Activated T-cell treated with anti-CD3 and anti-CD28 coated beads for 1 hour (primary cell): ENCODE measurements around the gene UNC79.

Experiments used
- DNase-seq: peaks from one replicate; pipeline ENCODE4 v3.0.0-alpha.2; 2020; ENCODE audit warnings: low read depth

The UNC79 gene

DNA sequence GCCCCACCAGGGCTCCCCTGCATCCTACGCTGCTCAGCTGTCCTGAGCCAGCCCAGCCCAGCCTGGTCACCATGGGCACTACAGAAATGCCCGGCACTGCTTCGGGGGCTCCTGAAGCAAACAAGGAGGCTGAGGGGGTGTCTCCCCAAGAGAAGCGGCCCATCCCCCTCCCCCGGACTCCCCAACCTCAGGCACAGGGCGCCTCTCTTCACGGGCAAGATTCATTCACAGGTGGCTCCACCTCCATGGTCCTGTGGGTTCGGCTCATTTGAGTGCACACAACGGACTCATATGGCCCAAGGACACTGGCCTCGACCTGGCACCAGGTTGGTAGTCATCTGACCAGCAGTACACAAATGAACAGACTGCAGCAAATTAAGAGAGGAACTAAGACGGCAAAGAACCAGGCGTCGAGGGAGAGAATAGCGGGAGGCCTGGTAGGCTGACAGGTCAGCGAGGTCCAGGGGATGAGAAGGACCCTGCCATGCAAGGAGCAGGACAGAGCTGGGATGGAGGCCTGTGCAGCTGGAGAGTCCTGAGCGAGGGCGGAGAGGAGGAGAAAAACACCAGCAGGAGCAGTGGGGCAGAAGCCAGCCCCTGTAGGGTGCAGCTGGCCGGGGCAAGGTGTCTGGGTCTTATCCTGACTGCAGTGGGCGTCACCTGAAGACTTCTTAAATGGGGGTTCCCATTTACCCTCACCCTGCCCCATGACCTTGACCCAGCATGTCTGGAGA lies 297.3 kb downstream of the UNC79 start:
- DNase-seq: no peak

DNA sequence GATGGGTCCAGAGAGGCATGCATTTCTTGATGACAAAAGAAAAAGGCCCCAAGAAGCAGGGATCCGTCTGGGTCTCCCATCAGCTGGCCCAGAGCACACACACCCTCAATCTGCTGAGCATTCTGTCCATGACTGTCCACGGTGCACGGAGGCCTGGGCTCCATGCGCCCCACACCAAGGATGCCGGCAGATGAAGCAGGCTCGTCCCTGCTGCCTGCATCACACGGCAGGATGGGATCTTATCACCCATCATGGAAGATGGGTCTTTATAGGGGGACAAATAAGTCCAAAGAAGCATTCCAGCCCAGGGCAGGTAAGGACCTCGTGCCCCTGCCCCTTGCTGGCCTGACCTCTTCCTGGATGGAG lies 297.9 kb downstream of the UNC79 start:
- DNase-seq: no peak

DNA sequence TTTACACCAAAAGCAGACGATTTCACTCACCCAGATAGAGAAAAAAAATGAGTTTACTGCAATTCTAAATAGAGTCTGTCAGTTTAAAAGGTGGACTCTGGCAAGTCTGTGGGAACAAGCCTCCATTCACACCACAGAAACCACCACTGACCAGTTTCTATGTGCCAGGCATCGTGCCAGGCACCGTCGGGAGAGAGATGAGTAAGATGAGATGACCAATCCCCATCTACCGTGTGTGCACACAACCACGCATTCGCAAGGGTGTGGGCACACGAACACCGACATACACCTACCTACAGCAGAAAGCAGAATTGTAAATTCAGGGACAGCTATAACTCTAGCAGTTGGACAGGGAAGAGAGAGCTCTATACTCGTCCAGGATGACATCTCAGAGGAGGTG lies 299.3 kb downstream of the UNC79 start:
- DNase-seq: no peak

DNA sequence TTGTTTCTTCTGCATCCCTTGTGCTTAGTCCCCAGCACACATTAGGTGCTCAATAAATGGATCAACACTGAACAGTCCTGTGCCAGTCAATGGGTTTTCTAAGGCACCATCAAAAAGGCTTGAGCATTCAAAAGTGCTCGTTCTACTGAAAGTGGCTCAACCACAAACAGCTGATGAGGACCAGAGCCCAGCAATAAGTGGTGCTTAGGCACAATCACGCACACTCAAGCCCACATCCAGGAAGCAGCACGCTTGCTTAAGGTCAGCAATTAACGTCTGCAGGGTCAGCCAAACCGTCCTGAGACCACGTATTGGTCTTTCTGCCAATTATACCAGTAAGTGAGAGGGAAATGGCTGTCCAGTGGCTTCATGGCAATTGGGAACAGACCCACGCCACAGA lies 301.0 kb downstream of the UNC79 start:
- no peak for DNase-seq

DNA sequence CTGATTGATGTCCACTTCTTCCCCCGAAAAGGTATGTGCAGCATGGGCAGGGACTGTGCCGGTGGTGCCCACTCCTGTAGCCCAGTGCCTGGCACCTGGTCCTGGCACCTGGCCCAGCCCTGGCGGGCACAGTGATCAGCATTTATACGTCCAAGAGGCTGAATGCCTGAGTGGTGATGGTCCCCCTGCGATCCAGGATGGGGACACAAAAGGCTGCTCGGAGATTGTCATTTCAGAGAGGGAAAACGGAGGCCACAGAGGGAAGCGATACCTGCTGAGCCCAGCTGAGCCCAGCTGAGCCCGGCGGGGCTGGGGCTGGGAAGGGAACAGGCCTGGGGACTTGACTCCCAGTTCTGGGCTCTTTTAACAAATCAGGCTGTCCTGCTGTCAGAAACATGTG lies 301.8 kb downstream of the UNC79 start:
- no peak for DNase-seq

DNA sequence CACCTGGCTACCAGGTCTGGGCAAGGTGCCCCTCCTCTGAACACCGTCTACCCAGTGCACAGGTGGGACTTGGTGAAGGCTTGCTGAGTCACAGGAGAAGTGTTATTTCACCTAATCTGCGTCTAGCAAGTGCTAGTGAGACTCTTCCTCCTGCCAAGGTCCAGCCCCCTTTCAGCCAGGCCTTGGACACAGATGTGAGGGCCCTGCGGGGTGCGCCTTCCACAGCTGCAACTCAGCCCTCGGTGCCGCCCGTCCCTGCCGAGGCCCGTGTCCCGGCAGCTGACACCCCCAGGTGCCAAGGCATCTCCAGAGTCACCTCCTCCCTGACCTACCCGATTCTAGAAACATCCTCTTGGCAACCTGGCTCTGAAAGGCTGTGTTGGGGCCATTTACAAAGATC lies 302.5 kb downstream of the UNC79 start:
- no peak for DNase-seq

DNA sequence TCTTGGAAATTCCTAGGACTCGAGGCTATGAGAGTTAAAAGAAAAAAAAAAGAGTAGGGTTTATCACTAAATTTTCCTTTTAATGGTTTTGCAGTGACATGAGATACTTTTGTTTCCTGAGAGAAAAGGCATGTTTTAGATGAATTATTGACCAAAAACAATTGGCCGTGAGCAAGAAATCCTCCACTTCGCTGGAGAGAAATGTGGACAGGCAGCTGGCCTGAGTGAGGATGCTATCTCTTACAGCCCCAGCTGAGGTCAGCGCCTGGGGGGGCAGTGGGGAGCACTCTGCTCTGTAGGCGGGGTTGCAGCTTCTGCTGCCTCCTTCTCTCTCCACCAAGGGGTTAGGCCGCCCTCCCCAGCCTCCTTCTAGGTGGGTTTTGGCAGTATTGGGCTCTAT lies 302.9 kb downstream of the UNC79 start:
- no peak for DNase-seq

DNA sequence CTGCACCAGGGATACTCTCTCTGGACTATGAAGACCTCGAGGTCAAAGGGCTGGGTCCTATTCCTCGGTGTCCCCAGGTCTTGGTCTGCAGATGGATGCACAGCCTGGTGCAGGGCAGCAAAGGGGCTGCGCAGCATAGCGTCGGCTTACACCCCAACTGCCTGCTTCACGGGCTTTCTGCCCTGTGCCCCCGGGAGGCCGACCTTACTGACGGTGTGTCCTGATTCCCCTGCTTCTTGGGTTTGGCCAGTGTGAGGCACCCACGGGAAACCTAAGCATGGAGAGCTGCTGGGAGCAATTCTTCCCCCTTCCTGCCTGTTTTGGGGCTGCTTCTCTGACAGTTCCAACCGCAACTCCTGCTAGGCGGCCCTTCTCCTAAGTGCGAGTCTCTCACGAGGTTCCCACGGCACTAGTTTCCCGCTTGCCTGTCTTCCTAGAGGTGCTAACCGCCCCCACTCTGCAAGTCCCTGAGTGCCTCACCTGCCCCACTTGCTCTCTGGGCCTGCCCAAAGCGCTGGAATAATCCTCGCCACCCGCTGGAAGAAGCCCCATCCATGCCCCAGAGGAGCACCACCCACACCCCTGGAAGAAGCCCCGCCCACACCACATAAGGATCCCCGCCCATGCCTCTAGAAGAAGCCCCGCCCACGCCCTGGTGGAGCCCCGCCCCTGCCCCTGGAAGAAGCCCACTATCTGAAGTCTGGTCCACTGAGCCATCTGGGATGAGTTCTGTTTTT lies 303.5 kb downstream of the UNC79 start:
- no peak for DNase-seq

DNA sequence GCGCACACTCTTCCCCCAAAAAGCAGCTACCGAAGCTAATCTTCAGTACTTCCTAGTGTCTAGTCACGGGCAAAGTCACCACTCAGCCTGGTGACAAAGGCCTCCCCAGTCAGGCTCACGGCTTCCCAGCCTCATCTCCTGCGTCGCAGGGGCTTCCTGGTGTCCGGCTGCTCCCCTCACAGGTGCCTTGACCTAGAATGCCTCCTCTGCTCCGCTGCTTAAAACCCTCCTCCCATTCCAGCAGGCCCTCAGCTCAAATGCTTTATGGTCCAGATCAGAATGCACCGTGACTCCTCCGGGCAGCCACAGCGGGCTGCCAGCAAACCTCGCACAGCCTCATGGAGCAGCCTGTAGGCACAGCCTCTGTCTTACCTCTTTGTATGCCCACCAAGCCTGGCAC lies 304.5 kb downstream of the UNC79 start:
- DNase-seq: no peak

DNA sequence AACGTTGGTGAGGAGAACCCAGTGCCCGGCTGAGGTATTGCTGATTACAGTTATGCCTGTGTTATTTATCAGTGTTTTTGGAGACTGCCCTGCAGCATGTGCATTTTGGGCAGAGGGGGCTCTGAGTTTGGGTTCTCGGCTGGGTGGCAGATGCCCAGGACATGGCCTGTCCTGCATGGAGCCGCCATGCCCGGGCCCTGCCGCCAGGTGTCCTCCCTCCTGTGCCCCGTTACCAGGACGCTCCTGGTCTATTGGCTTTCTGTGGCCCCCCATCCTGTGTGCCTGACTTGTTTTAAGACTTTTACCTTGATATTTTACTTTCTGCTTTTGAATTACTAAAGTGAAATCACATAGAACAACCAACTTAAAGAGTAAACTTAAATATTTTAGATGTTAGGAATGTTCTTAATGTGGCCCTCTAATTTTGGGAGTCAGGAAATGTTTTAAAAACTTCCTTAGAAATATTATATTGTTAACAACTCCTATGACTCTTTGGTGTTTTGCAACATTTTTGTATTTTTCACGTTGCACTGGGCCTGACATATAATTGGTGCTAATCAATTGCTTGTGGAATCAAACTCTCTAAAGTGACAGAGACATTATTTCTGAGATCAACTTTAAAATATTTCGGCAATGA lies 305.8 kb downstream of the UNC79 start:
- DNase-seq: no peak

DNA sequence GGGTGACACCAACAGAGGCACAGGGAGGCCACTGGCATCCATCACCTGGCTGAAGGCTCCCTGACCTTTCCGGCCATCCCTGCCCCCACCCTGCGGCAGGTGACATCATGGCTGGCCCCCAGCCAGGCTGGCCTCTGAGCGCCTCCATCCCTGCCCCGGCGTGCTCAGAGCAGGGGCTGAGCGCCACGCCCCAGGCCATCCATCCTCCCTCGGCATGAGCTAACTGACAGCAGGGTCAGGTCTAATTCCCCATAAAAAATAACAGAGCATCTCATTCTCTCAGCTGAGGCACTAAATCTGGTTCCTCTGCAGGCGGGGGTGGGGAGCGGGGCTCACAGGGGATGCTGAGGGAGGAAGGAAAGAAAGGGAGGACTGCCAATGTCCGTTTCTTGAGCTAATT lies 306.9 kb downstream of the UNC79 start:
- no peak for DNase-seq

DNA sequence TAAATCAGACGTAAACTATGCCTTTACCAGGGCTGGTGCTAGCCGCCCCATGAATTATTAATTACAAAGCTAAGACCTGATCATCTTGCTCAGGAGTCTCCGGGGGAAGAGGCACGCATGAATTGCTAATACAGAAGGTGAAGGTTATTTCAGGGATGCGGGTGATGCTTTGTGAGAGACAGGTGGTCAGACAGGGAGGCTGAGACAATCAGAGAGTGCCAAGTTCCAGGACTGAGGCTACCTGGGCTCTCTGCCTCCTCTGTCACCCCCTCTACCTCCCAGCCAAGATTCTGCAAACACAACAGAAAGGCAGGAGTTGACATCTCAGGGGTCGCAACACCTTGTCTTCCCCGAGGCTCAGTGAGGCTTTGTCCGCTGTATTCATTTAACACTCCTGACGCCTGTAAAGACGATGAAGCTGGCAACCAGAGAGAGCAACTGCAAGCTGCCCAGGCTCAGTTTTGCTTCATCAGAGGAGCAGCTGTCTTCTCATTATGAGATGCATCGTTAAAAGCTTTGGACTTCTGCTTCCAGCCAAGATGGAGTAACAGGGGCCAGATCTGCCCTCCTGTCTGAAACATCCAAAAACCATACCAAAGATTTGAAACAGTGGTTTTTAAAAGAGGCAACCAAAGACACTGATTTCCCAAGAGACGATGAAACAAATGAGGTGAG lies 311.0 kb downstream of the UNC79 start:
- DNase-seq: no peak

DNA sequence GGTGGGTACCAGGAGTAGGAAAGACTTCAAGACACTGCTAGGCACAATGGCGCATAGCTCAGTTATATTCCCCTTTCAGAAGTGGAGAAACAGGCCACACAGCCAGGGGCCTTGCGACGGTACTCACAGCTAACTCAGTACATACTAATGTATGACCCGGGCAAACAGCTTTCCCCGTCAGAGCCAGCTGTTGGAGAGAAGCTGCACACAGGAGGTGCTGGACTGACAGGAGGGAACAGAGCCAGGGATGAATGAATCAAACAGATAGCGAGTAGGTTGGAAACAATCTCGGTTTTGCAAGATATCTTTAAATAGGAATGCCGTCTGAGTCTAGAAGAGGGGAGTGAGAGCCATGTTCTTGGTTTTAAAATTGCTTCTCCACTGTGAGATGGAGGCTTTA lies 312.0 kb downstream of the UNC79 start:
- no peak for DNase-seq

DNA sequence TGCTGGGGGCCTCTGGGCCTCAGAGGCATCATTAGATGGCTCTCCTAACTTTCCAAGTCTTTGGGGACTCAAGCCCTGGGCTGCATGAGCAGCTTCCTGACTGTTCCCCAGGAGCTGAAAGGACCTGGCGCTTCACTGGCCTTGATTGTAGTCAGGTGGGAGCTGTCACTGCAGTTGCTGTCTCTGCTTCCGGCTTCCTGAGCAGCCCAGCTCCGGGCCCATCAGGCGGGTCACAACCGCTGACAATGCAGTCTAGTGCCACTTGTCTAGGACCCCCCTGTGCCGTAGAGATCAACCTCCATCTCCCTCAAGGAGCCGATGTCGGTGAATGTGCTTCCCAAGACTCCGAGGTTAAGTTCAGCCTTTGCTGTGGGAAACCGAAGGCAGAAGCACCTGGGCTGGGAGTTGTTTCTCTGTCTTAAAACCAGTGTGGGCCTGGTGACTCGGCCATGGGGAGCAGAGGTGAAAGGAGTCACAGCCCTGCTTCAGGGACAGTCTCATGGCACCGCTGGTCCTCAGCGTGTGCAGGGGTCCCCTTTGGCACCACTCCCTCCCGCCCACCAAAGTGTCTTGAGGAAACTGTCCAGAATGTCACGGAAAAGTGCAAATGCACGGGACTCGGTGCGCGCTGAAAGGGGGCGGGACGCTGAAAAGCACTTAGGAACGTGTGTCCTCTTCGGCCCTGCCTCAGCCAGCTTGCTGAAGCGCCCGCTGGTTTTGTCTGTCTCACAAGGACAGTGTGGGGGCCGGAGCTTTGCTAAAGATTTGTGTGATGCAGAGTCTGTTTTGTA lies 312.7 kb downstream of the UNC79 start:
- DNase-seq: no peak

DNA sequence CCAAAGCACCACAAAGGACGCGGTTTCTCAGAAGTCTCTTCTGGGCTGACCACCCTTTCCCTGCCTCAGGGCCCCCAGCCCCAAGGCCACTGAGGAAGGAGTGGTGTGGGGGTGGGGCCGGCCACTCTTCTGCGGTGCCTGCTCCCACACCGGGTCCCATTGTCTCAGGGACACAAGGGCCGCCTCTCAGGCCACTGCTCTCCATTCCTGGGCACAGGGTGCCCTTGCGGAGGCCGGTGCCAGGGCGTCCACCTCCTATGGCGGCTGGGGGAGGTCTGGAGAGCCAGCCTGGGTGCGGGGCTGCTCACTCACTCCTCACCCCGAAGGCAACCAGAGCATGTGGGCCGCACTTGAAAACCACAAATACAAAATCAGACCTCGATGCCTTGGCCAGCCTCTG lies 313.4 kb downstream of the UNC79 start:
- DNase-seq: no peak

DNA sequence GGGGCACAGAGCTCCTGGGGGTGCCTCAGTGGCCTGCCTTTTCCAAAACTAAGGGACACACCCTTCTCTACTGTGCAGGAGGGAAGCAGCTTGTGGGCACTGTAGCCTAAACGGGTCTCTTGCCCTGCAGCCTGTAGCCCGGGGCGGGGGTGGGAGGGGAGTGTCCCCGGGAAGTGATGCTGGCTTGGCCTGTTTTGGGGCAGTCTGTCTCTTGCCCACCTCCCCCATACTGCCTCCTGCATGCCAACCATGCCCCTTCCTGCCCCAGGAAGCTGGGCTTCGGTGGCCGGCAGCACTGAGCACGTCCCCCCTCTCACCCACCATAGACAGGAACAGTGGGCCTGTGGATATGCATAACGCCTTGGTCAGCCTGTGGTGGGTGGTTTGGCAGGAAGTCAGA lies 314.1 kb downstream of the UNC79 start:
- no peak for DNase-seq

DNA sequence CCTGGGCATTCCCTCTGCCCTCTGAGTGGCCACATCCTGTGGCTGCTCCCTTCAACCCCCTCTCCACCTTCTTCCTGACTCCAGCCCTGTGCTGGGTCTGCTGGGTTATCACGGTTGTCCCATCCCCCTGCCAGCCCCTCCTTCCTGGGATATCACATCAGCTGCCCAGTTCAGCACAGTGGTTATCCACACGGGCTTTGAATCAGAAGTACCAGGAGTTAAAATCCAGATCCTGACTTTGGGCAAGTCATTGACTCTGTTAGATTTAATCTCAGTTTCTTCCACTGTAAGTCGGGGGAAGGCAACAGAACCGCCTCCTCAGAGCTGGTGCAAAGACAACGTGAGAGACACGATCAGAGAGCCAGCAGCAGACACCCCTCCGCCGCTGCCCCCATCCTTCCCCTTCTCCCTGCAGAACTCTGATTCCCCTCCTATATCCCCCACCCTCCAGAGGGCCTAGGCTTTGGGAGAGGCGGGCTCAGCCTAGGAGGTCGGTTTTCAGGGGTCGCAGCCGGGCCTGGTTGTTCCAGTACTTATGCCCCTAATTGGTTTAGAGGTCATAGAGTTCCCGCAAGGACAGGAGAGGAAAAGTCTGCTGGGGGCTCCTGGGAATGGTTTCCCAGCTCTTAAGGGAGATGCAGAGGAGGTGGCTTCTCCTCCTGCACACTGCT lies 315.0 kb downstream of the UNC79 start:
- DNase-seq: no peak

DNA sequence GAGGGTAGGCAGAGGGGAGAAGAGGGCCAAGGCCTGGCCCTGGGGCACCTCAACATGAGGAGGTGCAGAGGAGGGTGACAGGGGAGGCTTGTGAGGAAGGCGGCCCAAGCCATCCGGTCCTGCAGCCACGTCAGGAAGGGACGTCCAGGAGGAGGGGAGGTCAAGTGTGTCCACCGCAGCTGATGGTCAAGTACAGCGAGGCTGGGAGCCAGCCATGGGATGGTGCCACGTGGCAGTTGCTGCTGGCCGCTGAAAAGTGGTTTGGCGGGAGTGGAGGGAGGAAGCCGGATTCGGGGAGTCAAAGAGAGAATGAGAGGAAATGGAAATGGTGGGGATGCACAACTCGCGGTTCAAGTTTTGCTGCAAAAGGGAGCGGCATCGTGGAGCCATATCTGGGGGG lies 316.4 kb downstream of the UNC79 start:
- DNase-seq: no peak

DNA sequence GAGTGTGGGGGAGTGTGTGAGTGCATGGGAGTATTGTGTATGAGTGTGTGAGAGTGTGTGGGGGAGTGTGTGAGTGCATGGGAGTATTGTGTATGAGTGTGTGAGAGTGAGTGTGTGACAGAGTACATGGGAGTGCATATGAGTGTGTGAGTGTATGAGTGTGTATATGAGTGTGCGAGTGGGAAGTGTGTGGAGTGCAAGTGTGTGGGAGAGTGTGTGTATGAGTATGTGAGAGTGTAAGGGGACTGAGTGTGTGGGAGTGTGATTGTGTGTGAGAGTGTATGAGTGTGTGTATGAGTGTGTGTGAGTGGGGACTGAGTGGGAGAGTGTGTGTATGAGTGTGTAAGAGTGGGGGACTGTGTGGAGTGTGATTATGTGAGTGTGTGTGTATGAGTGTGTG lies 316.8 kb downstream of the UNC79 start:
- no peak for DNase-seq

DNA sequence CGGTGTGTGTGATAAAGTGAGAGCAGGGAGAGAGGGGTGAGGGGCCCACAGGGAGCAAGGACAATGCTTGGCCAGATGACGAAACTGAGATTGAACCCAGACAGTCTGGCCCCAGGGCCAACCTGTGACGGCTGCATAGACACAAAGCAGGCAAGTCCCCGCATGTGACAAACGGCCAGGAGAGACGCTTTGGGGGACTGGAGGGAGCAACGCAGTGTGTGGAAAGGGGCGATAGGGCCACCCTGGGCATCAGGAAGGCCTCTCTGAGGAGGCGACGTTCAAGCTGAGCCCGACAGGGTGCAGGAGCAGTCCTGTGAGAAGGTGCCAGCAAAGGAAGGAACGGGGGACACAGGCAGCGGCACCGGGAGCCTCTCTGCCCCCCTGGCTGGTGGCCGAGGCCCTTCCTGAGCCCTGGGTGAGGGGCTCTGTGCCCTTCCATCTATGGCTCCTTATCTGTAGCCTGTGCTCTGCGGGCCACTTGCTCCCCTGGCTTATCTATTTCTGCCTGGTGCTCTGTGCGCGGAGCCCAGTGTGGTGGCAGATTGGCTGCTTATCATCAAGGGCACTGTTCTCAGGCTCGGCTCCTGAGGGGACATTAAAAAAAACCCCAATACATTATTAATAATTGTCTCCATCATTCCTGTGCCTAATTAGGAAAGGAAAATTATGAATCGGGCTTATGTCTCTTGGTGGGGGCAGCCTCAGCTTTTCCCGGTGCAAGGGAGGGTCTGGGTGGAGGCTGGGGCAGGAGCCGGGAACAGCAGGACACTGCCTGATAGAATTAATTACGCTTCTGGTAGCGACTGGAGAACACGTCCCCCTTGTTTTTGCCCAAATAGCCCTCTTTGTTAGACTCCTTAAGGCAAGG lies 317.7 kb downstream of the UNC79 start:
- DNase-seq: no peak

DNA sequence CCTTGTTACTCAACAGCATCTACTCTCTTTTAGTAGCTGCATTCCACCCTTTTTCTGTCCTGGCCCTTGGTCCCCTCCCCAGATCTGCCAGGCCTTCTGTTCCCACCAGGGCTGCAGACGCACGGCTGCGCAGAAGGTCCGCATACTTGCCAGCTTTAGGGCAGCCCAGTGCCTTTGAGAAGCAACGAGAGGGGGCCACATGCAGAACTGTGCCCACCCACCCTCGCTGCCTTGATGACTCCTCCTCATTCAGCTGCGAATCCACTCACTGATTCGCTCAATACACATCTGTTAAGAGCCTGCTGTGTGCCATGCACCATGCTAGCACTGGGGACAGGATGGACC lies 318.3 kb downstream of the UNC79 start:
- no peak for DNase-seq
